Panc1 (cell line): ENCODE data around the gene BTBD3. TPM values are rescaled to one million over a fixed set of nuclear protein-coding genes. Genes with fewer than 3 reads are reported as not detected.

Experiments used
- ATAC-seq: fragments of 200-7000 bp; cut with Tn5 transposase; 2 replicates; pipeline ENCODE4 v1.9.1; 2020; ENCODE audit warnings: mild to moderate bottlenecking, moderate library complexity
- BruUV-seq: library from RNA; stranded (reverse); fragments of 400-500 nt; replicated peaks from 2 replicates; lab custom pipeline; 2021; lab: Mats Ljungman, UMichigan
- CTCF ChIA-PET: fragments of 300-600 bp; sonication (Branson Sonifier 250); formaldehyde crosslinking; loops from one replicate; lab custom pipeline; 2022; ENCODE audit warnings: antibody characterized with exemption; lab: Charles Lee
- POLR2A ChIA-PET: fragments of 300-600 bp; sonication (Branson Sonifier 250); formaldehyde crosslinking; loops from one replicate; lab custom pipeline; 2022; ENCODE audit warnings: antibody characterized with exemption; lab: Charles Lee
- DNase-seq: peaks from one replicate; pipeline ENCODE4 v3.0.0-alpha.2; 2010; ENCODE audit warnings: low read depth, low spot score
- H3K27ac ChIP-seq: 2 replicates; pipeline ENCODE4 v1.5.1; 2011; ENCODE audit warnings: mild to moderate bottlenecking, low read length, inconsistent platforms
- H3K27me3 ChIP-seq: fragments of 200-500 bp; sonication (Bioruptor generic); 2 replicates; pipeline ENCODE4 v1.6.0; 2014; ENCODE audit warnings: low read length, inconsistent platforms; ENCODE audit not compliant: control insufficient read depth, insufficient read depth
- H3K36me3 ChIP-seq: fragments of 200-500 bp; sonication (Bioruptor generic); 2 replicates; pipeline ENCODE4 v1.5.1; 2014; ENCODE audit warnings: inconsistent platforms, mild to moderate bottlenecking, low read length, moderate library complexity; ENCODE audit not compliant: control insufficient read depth, insufficient read depth
- H3K4me1 ChIP-seq: 2 replicates; pipeline ENCODE4 v1.5.1; 2011; ENCODE audit warnings: inconsistent platforms, mild to moderate bottlenecking, low read length, moderate library complexity; ENCODE audit not compliant: control insufficient read depth, insufficient read depth
- H3K4me3 ChIP-seq, 2 experiments: 2 replicates each; pipeline ENCODE4 v1.5.1; 2011 to 2012; ENCODE audit warnings: low read depth in 2 of 2, low read length in 2 of 2, mild to moderate bottlenecking in 2 of 2, inconsistent platforms in 1 of 2, moderate library complexity in 1 of 2
- H3K9me3 ChIP-seq: fragments of 200-500 bp; sonication (Bioruptor generic); 2 replicates; pipeline ENCODE4 v1.5.1; 2014; ENCODE audit warnings: low read depth, mild to moderate bottlenecking, inconsistent platforms, low read length, moderate library complexity; ENCODE audit not compliant: control insufficient read depth, insufficient read depth
- CTCF ChIP-seq: fragments of 450-650 bp; IDR thresholded peaks from 2 replicates; pipeline ENCODE4 v1.5.1; 2017; ENCODE audit warnings: mild to moderate bottlenecking
- POLR2AphosphoS5 ChIP-seq: IDR thresholded peaks from 2 replicates; pipeline ENCODE4 v1.6.1; 2012; ENCODE audit warnings: mild to moderate bottlenecking, low read depth, low read length, moderate library complexity
- REST ChIP-seq, 2 experiments: IDR thresholded peaks; 2 replicates each; pipeline ENCODE4 v1.6.1; 2011 to 2012; ENCODE audit warnings: low read depth in 2 of 2, control low read depth in 1 of 2, low read length in 1 of 2, mild to moderate bottlenecking in 1 of 2, moderate library complexity in 1 of 2; ENCODE audit not compliant: insufficient read depth in 1 of 2
- SIN3A ChIP-seq: IDR thresholded peaks from 2 replicates; pipeline ENCODE4 v1.6.1; 2012; ENCODE audit warnings: low read depth, mild to moderate bottlenecking, low read length, moderate library complexity, borderline replicate concordance; ENCODE audit not compliant: insufficient read depth
- TCF7L2 ChIP-seq: IDR thresholded peaks from 2 replicates; pipeline ENCODE4 v1.6.1; 2011; ENCODE audit warnings: mild to moderate bottlenecking, low read depth, low read length, inconsistent platforms
- in situ Hi-C: cut with HindIII; loops from 2 replicates; pipeline ENCODE4 v1.10.0; 2016; ENCODE audit warnings: low sequenced_read_pairs, low pct_unique_long_range_greater_than_20kb
- intact Hi-C: fragments of 100-400 bp; cut with micrococcal nuclease; formaldehyde crosslinking; loops from one replicate; pipeline ENCODE4 v1.10.0; 2022; ENCODE audit not compliant: unreplicated experiment
- total RNA-seq: library from RNA; stranded (reverse); gene quantifications from one replicate; pipeline ENCODE4 v1.2.1, GENCODE V29; 2021; ENCODE audit not compliant: unreplicated experiment

The BTBD3 gene
- total RNA-seq, 1 experiment from 2014 or later = 27.6 TPM

GRCh38 chr20:11922561-11922960, 4.9 kb downstream of the BTBD3 start:
- H3K27ac ChIP-seq = no peak overlapping the region
- ChIA-PET CTCF (no interaction called here), POLR2A (no interaction called here)
- TF ChIP-seq CTCF = no peak
- no peak for TF ChIP-seq REST (IDR thresholded peaks at IDR 0.05; ENCODE audit: insufficient read depth in 1 of 2, low read depth in 2 of 2, low read length in 1 of 2)
- no peak for TF ChIP-seq POLR2AphosphoS5
- no peak for TF ChIP-seq SIN3A
- TF ChIP-seq TCF7L2 = no peak
- H3K27me3 ChIP-seq = no peaks in the 10 kb centered on the region
- H3K4me3 ChIP-seq = no peak overlapping the region
- in situ Hi-C loops = no loop called here
- DNase-seq = no peak
- H3K36me3 ChIP-seq = peaks cover 2% of the 10 kb centered on the region; the same call in 1 of the 2 replicates
- H3K9me3 ChIP-seq = no peaks in the 10 kb centered on the region
- peaks cover 7% of the 10 kb centered on the region; the same call in 1 of the 2 replicates for H3K4me1 ChIP-seq
- no TSS peak for BruUV-seq
- no peak for ATAC-seq
- intact Hi-C loops = no loop called here

- Histone ChIP-seq H3K27ac (no peak overlapping the region), H3K9me3 (no peaks in the 10 kb centered on the region), H3K27me3 (no peaks in the 10 kb centered on the region), H3K4me3 (no peak overlapping the region), H3K36me3 (peaks cover 2% of the 10 kb centered on the region; the same call in 1 of the 2 replicates), H3K4me1 (no peaks in the 10 kb centered on the region)
- ATAC-seq = no peak
- POLR2A ChIA-PET = no interaction called here
- CTCF ChIA-PET = no interaction called here
- DNase-seq = no peak
- TF ChIP-seq TCF7L2 (no peak), SIN3A (no peak), CTCF (no peak), POLR2AphosphoS5 (no peak), REST (IDR thresholded peaks at IDR 0.05; ENCODE audit: insufficient read depth in 1 of 2, low read depth in 2 of 2, low read length in 1 of 2) (no peak)
- intact Hi-C loops (loop anchor here (5.0 kb wide), 1 partner anchor 1087 kb away; no protein-coding TSS in a partner anchor), in situ Hi-C loops (no loop called here)
- no TSS peak for BruUV-seq
Observed at GRCh38 chr20:11924923-11925322, 7.2 kb downstream of the BTBD3 start.
